ENCODE measurements around the gene TRPV2. TPM values are rescaled to one million over a fixed set of nuclear protein-coding genes. Genes with fewer than 3 reads are reported as not detected.

Gene TRPV2
- total and polyA plus RNA-seq, 2 of the 4 experiments (the other 2 are of a cell fraction): 30.8 to 32.8 TPM

- Histone ChIP-seq H3K9me3 (ENCODE audit: control insufficient read depth, insufficient read depth, low read length) (no peaks in the 10 kb centered on the region), H3K27me3 (ENCODE audit: control insufficient read depth, insufficient read depth, low read length) (no peaks in the 10 kb centered on the region), H3K4ac (ENCODE audit: low read depth, low read length) (no peak overlapping the region), H3K23ac (ENCODE audit: low read depth, low read length) (no peak overlapping the region), H2BK20ac (ENCODE audit: low read depth, low read length) (no peak overlapping the region), H3K9me1 (ENCODE audit: insufficient read depth, low read length) (peaks cover 3% of the 10 kb centered on the region; the same call in 1 of the 2 replicates), H4K20me1 (ENCODE audit: insufficient read depth, low read length) (peaks cover 16% of the 10 kb centered on the region), H4K5ac (ENCODE audit: low read depth, low read length) (no peak overlapping the region), H3K56ac (ENCODE audit: extremely low read depth, insufficient read depth, low read length) (no peak overlapping the region), H4K91ac (ENCODE audit: insufficient read depth, low read depth, low read length) (no peak overlapping the region), H2AK9ac (replicated peaks; ENCODE audit: low read depth, low read length, poor library complexity) (no peak overlapping the region), H3K36me3 (ENCODE audit: control insufficient read depth, insufficient read depth, low read length) (no peaks in the 10 kb centered on the region), H3K14ac (replicated peaks; ENCODE audit: low read depth, low read length) (no peak overlapping the region), H3K4me2 (ENCODE audit: low read depth, low read length) (no peak overlapping the region), H2BK5ac (ENCODE audit: low read depth, low read length, poor library complexity, severe bottlenecking) (peak overlapping the region; percentile 28), H2AK5ac (ENCODE audit: low read depth, low read length) (no peak overlapping the region; the same call in 1 of the 2 replicates), H3K79me1 (ENCODE audit: low read depth in 1 of 2, low read length in 2 of 2) (peaks cover 0 to 14% of the 10 kb centered on the region in 2 experiments; a peak in 2 of 4 replicates), H3K18ac (ENCODE audit: low read depth, low read length) (no peak overlapping the region), H3K4me1 (ENCODE audit: control insufficient read depth, insufficient read depth, low read length) (peaks cover 2% of the 10 kb centered on the region; the same call in 1 of the 2 replicates), H2BK120ac (ENCODE audit: low read depth, low read length) (no peak overlapping the region), H2AFZ (replicated peaks; ENCODE audit: low read length, poor library complexity) (no peak overlapping the region), H2BK15ac (ENCODE audit: low read depth, low read length) (no peak overlapping the region), H3K27ac (ENCODE audit: insufficient read depth, low read length) (no peak overlapping the region), H4K8ac (ENCODE audit: low read depth in 2 of 2, low read length in 2 of 2) (no peak overlapping the region), H3K9ac (ENCODE audit: low read depth, low read length) (no peak overlapping the region), H3K4me3 (ENCODE audit: insufficient read depth, low read depth, low read length) (no peak overlapping the region)
- CTCF ChIA-PET: no interaction called here
- no TSS peak for BruUV-seq (replicated peaks)
- DNase-seq (no peak), ATAC-seq (ENCODE audit: low read depth) (no peak)
- dilution Hi-C loops (cut with HindIII; ENCODE audit: low sequenced_read_pairs, unreplicated experiment) (no loop called here), in situ Hi-C loops (cut with MboI; ENCODE audit: low sequenced_read_pairs) (no loop called here), intact Hi-C loops (cut with micrococcal nuclease) (no loop called here)
- TF ChIP-seq CTCF (conservative IDR thresholded peaks at IDR 0.05; ENCODE audit: low read depth, low read length): no peak
- TF ChIP-seq POLR2A (IDR thresholded peaks at IDR 0.05; ENCODE audit: low read depth, low read length): no peak
- TF ChIP-seq MAFK (IDR thresholded peaks at IDR 0.05; ENCODE audit: low read depth, low read length): no peak
- no peak for TF ChIP-seq CEBPB (IDR thresholded peaks at IDR 0.05; ENCODE audit: low read depth, low read length)
- TF ChIP-seq USF2 (IDR thresholded peaks at IDR 0.05; ENCODE audit: low read depth, low read length): no peak
- TF ChIP-seq RAD21 (IDR thresholded peaks at IDR 0.05; ENCODE audit: low read length): no peak
- no peak for TF ChIP-seq CHD1 (IDR thresholded peaks at IDR 0.05; ENCODE audit: low read depth, low read length)
- TF ChIP-seq MXI1 (IDR thresholded peaks at IDR 0.05; ENCODE audit: borderline replicate concordance, low read depth, low read length): no peak
- no peak for TF ChIP-seq SMC3 (IDR thresholded peaks at IDR 0.05; ENCODE audit: low read depth, low read length)
- TF ChIP-seq BHLHE40 (IDR thresholded peaks at IDR 0.05; ENCODE audit: low read depth, low read length): no peak
- TF ChIP-seq NFE2L2 (IDR thresholded peaks at IDR 0.05; ENCODE audit: low read depth, low read length): no peak
- no peak for TF ChIP-seq ELK1 (IDR thresholded peaks at IDR 0.05; ENCODE audit: borderline replicate concordance, low read depth, low read length)
- TF ChIP-seq RCOR1 (IDR thresholded peaks at IDR 0.05; ENCODE audit: insufficient replicate concordance, low read length): no peak
- no peak for TF ChIP-seq MAZ (IDR thresholded peaks at IDR 0.05; ENCODE audit: borderline replicate concordance, low read depth, low read length)
- TF ChIP-seq RFX5 (IDR thresholded peaks at IDR 0.05; ENCODE audit: low read depth, low read length): no peak
- no peak for TF ChIP-seq FOS (IDR thresholded peaks at IDR 0.05; ENCODE audit: low read depth, low read length)
- WGBS, 2 experiments (ENCODE audit: extremely low coverage in 2 of 2, insufficient read length in 1 of 2): 87% methylated on average over 4 of the region's 5 CpGs; no CpG with 5 or more reads in 1 of the 2 experiments
- POLR2A ChIA-PET (ENCODE audit: unreplicated experiment): no interaction called here
These were observed 40.8 kb downstream of the TRPV2 start for GRCh38 chr17:16455997-16456741.

Data from IMR-90 (cell line).